CD4-positive, alpha-beta T cell treated with Interleukin-6 at 100 ng/mL for 8 hours (primary cell): Measurements from ENCODE around the gene SLC25A40.
"Not testable (repeated sequence)": the region's sequence is repeated elsewhere in the genome, so short reads cannot be mapped to it uniquely, and the experiment has no call there.

Source experiments
- DNase-seq: peaks from one replicate; pipeline ENCODE4 v3.0.0-alpha.2; 2020; ENCODE audit warnings: mixed read lengths, low spot score

SLC25A40 gene

DNA sequence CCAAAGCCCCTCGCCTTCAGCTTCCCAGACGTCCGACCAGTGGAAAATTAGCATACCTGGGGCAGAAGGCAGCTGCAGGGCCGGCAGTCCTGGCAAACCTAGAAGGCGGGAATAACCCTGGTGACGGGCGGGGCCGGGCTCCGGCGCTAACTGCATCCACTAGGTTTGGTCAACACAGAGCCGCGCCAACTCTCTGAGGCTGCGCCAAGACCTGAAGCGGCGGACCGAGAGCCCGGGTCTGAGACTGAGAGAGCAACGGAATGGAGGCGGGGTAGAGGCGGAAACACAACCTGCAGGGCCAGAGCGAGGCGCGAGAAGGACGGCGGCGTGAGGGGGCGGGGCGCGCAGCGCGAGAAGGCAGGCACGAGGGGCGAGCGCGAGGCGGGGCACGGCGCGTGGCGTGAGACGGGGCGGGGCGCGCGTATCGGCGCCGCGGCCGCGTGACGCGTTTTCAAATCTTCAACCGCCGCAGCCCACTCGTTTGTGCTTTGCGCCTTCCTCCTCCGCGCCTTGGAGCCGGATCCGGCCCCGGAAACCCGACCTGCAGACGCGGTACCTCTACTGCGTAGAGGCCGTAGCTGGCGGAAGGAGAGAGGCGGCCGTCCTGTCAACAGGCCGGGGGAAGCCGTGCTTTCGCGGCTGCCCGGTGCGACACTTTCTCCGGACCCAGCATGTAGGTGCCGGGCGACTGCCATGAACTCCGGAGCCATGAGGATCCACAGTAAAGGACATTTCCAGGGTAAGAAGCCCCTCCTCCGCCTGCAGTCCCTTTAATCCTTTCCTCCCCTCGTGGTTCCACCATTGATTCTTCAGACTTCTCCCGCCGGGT, at the start of gene SLC25A40, which contains the start of gene DBF4:
Gene SLC25A40 (minus strand): TSS at position 321 of the 829 bp plus-strand sequence. CDS start 17,633 bp downstream, outside the sequence.
Gene DBF4 (plus strand): TSS at position 454 of the 829 bp plus-strand sequence. CDS start 240 bp downstream, at position 694.
- peak; percentile 92 for DNase-seq

GRCh38 chr7:87922759-87923395, 46.7 kb upstream of the SLC25A40 start:
- not testable (repeated sequence) for DNase-seq

DNA sequence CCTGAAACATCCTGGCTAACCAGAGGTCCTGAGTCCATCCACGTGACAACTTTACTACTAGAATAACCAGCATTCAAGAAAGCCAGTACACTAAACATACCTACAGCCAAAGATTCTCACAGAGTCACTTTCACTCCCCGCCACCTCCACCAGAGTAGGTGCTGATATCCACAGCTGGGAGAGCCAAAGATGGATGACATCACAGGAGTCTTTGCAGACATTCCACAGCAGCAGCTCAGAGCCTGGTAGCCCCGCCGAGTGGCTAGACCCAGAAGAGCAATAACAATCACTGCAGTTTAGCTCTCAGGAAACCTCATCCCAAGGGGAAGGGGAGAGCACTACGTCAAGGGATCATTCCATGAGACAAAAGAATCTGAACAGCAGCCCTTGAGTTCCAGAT, 44.4 kb upstream of the SLC25A40 start:
- no peak for DNase-seq

DNA sequence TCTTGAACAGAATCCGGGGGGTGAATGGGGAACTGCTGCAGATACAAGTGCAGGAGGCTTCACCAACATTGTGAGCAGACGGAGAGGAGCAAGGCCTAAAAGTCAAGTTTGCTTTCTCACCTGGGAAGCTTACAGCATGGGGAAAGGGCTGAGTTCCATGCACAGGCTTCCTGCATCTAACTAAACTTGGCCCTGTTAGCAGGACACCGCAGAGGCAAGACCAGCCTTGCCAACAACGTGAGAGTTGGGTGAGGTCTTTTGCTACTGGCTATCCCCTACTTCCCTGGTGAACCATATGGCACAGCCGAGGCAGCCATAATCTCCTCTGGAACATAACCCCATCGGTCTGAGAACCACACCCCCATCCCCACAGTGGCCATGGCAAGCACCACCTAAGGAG, 43.7 kb upstream of the SLC25A40 start:
- DNase-seq, result no peak

DNA sequence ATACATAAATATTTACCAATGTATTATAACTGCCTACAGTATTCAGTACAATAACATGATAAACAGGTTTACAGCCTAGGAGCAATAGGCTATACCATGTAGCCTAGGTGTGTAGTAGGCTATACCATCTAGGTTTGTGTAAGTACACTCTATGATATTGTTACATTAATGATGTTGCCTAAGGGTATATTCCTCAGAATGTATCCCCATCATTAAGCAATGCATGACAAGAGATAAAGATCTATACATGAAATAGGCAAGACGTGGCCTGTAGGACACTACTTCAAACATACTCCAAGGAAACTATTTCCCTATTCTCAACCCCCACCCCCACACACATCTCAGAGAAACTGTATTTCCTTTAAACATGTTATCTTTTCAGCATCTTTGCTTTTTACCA, 42.6 kb upstream of the SLC25A40 start:
- DNase-seq, result no peak

DNA sequence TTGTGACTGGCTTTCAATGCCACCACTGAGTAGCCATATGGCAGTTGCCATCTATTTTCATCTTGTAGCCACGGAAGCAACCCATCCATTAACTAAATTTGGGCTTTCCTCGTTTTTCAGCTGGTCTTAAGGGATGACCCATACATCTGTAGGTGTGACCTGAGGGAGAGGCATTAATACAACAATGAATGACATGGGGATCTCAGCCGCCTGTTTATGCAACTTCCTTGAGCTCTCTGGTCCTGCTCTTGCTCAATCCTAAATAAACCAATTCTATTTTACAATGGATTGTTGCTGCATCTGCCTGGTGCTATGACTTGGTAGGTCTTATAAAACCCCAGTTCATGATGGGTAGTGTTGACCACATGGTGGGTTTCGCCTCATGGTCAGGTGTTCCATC, 36.0 kb upstream of the SLC25A40 start:
- no peak for DNase-seq

GRCh38 chr7:87908814-87909213, 32.7 kb upstream of the SLC25A40 start:
- DNase-seq, result not testable (repeated sequence)

GRCh38 chr7:87907136-87907906, 31.2 kb upstream of the SLC25A40 start:
- not testable (repeated sequence) for DNase-seq

DNA sequence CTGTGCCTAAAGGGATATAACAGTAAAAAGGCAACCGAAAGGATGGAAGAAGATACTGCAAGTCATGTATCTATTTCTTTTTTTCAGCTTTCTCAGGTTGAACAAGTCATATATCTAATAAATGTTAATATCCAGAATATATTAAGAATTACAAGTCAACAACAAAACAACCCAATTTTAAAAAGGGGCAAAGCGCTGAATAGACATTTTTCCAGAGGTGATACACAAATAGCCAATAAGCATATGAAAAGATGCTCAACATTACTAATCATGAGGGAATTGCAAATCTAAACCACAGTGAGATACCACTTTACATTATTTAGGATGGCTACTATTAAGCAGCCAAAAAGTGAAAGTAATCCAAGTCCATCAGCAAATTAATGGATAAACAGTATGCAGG, 23.1 kb upstream of the SLC25A40 start:
- DNase-seq, result no peak

- no peak for DNase-seq
Observed at GRCh38 chr7:87895363-87895762, 19.2 kb upstream of the SLC25A40 start.

DNA sequence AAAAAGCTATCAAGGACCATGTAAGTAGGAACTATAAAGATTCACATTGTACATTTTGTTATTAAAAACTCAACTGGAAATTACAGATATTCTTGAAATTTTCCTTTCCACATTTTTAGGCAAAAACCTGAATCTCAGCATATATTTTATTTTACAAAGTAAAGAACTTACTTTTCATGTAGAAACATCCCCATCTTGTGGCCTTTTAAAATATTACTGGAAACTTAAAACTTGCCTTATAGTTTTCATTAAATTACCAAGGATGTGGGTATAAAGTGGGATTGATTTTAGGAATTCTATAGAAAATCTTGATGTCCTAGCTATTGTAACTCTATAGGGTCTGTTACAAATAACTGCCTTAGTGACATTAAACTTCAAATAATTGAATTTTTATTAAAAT, 10.7 kb upstream of the SLC25A40 start:
- peak; percentile 25 for DNase-seq

GRCh38 chr7:87885018-87885417, 8.9 kb upstream of the SLC25A40 start:
- no peak for DNase-seq

- DNase-seq, result no peak
Observed at GRCh38 chr7:87882151-87882937, 6.2 kb upstream of the SLC25A40 start.

GRCh38 chr7:87878208-87878735, 2.1 kb upstream of the SLC25A40 start:
- no peak for DNase-seq

DNA sequence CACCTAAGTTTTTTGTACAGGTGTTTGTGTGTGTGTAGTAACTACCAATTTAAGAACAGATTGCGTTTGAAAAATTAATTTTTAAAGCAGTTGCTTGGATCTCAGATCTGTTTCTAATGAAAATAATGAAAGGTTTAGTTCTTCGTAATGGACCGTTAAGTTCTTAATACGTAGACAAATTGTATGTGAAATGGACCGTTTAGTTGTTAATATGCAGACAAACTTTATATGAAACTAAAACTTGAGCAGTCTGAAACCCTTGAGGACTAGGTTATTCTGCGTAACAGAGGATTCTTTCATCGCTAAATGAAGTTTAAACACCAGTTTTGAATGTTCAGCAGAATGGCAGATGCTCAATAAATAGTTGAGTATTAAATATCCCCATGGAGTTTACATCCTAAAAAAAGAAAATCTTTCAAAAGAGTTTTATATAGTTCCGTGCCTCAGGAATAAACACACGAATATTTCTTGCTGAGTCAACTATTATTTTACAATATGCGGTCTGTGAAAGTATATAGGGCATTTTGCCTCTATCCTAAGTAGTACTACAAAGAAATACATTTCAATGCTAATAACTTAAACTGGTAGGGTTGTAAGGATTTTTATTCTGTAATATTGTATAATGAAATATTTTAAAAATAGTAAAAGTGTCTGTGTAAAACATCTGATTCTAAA, 1.3 kb upstream of the SLC25A40 start:
- no peak for DNase-seq

DNA sequence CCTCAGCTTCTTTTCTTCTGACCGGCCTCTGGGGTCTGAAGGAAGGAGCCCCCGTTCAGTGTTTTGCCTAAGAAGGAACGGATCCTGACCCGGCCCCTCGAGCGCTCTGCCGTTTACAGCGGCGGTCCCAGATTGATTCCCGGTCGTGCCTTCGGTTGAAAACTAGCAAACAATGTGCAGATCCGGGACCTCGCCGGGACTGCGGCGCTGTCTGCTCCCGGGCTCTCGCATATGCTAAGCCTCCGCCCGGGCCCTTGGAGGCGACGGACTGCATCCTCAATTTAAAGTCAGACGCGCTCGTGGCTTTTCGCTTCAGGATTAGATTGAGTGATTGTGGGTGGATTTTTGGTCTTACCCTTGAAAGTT, 692 bp upstream of the SLC25A40 start:
- peak; percentile 13 for DNase-seq

GRCh38 chr7:87875151-87876039, 765 bp downstream of the SLC25A40 start:
- peak; percentile 9 for DNase-seq

GRCh38 chr7:87874066-87874465, 2.1 kb downstream of the SLC25A40 start:
- no peak for DNase-seq

GRCh38 chr7:87873328-87873727, 2.8 kb downstream of the SLC25A40 start:
- not testable (repeated sequence) for DNase-seq

GRCh38 chr7:87872346-87872745, 3.8 kb downstream of the SLC25A40 start:
- DNase-seq, result no peak
